Mucosa of descending colon (tissue), 3 donors: ENCODE measurements around the gene ERICH6B. TPM values are rescaled to one million over a fixed set of nuclear protein-coding genes. Genes with fewer than 3 reads are reported as not detected.

Source experiments
- ATAC-seq: fragments of 200-7000 bp; cut with Tn5 transposase; one replicate; pipeline ENCODE4 v1.9.1; 2020; ENCODE audit warnings: mild to moderate bottlenecking, moderate library complexity
- DNase-seq, 3 donors: peaks; one replicate each; pipeline ENCODE4 v3.0.0-alpha.2; 2020
- H3K36me3 ChIP-seq: fragments of 200-600 bp; one replicate; pipeline ENCODE4 v1.8.0; 2021; ENCODE audit warnings: low read depth, mild to moderate bottlenecking
- H3K4me1 ChIP-seq: fragments of 200-600 bp; one replicate; pipeline ENCODE4 v1.8.0; 2021; ENCODE audit warnings: low read depth, mild to moderate bottlenecking
- H3K4me3 ChIP-seq: fragments of 200-600 bp; one replicate; pipeline ENCODE4 v1.8.0; 2021; ENCODE audit warnings: mild to moderate bottlenecking
- H3K9me3 ChIP-seq: fragments of 200-600 bp; one replicate; pipeline ENCODE4 v1.8.0; 2021; ENCODE audit warnings: mild to moderate bottlenecking
- CTCF ChIP-seq: fragments of 200-600 bp; IDR thresholded peaks from one replicate; pipeline ENCODE4 v1.8.0; 2022; ENCODE audit warnings: antibody characterized with exemption, mild to moderate bottlenecking
- intact Hi-C, 2 donors: fragments of 100-400 bp; cut with DNase I in 1 of 2; cut with micrococcal nuclease in 1 of 2; formaldehyde crosslinking; loops; one replicate each; pipeline versions ENCODE4 v1.11.0 to v1.11.1; 2022; cut with DNase I, micrococcal nuclease
- total RNA-seq, 3 donors: library from RNA; stranded (reverse); fragmentation: NEBNext Ultra II Directional in 2 of 3; extraction: Animal tissue kit (Norgen Biotek cat#: 25700) in 2 of 3; gene quantifications; one replicate each; pipeline versions ENCODE4 v1.2.1 to v1.2.4, GENCODE V29; 2021 to 2023
- donor health status: DM: no; HTN: no; CAD: no; lungs with moderate emphysema.
- donor health status: DM: no; HTN: no; CAD: no.
- donor health status: DM: no; HTN: yes; CAD: no.

The ERICH6B gene
- total RNA-seq, 3 donors from 2014 or later = not detected

- Histone ChIP-seq H3K36me3 (no peaks in the 10 kb centered on the region), H3K4me3 (no peak overlapping the region), H3K4me1 (no peaks in the 10 kb centered on the region), H3K9me3 (no peaks in the 10 kb centered on the region)
- intact Hi-C loops = no loop called here
- no peak for TF ChIP-seq CTCF
- DNase-seq = no peak
- ATAC-seq = no peak
Observed at GRCh38 chr13:45540864-45541263, 74.7 kb downstream of the ERICH6B start.

GRCh38 chr13:45540195-45540594 is 75.3 kb downstream of the ERICH6B start:
- no peaks in the 10 kb centered on the region for H3K36me3 ChIP-seq
- H3K4me3 ChIP-seq = no peak overlapping the region
- no peaks in the 10 kb centered on the region for H3K4me1 ChIP-seq
- DNase-seq = no peak
- H3K9me3 ChIP-seq = no peaks in the 10 kb centered on the region
- intact Hi-C loops = no loop called here
- no peak for TF ChIP-seq CTCF
- ATAC-seq = no peak

GRCh38 chr13:45538382-45538781 is 77.2 kb downstream of the ERICH6B start:
- ATAC-seq = peak; percentile 40
- intact Hi-C loops = no loop called here
- Histone ChIP-seq H3K9me3 (no peaks in the 10 kb centered on the region), H3K36me3 (no peaks in the 10 kb centered on the region), H3K4me1 (no peaks in the 10 kb centered on the region), H3K4me3 (no peak overlapping the region)
- DNase-seq = no peak
- TF ChIP-seq CTCF = no peak

- Histone ChIP-seq H3K9me3 (no peaks in the 10 kb centered on the region), H3K4me3 (no peak overlapping the region), H3K36me3 (no peaks in the 10 kb centered on the region), H3K4me1 (no peaks in the 10 kb centered on the region)
- DNase-seq (no peak), ATAC-seq (no peak)
- TF ChIP-seq CTCF = no peak
- intact Hi-C loops = no loop called here
Observed at GRCh38 chr13:45537516-45537915, 78.0 kb downstream of the ERICH6B start.

- no peaks in the 10 kb centered on the region for H3K36me3 ChIP-seq
- TF ChIP-seq CTCF = no peak
- no peak overlapping the region for H3K4me3 ChIP-seq
- no peaks in the 10 kb centered on the region for H3K9me3 ChIP-seq
- DNase-seq (no peak), ATAC-seq (no peak)
- no peaks in the 10 kb centered on the region for H3K4me1 ChIP-seq
- intact Hi-C loops = no loop called here
Observed at GRCh38 chr13:45536224-45536623, 79.3 kb downstream of the ERICH6B start.

GRCh38 chr13:45534604-45535003 is 80.9 kb downstream of the ERICH6B start:
- TF ChIP-seq CTCF = no peak
- no peaks in the 10 kb centered on the region for H3K4me1 ChIP-seq
- H3K36me3 ChIP-seq = no peaks in the 10 kb centered on the region
- intact Hi-C loops = no loop called here
- no peak overlapping the region for H3K4me3 ChIP-seq
- DNase-seq = no peak
- H3K9me3 ChIP-seq = no peaks in the 10 kb centered on the region
- no peak for ATAC-seq
